Effector memory CD4-positive, alpha-beta T cell (primary cell): ENCODE measurements around the gene TTLL11.

ENCODE experiments used
- DNase-seq, 3 donors: peaks; one replicate each; pipeline ENCODE4 v3.0.0-alpha.2; 2020
- H3K27ac ChIP-seq: 2 replicates; pipeline ENCODE4 v1.7.0; 2013; ENCODE audit warnings: mild to moderate bottlenecking, low read length, moderate library complexity; ENCODE audit not compliant: insufficient read depth, poor library complexity, severe bottlenecking
- H3K27me3 ChIP-seq: replicated peaks from 2 replicates; pipeline ENCODE4 v1.7.0; 2013; ENCODE audit warnings: mild to moderate bottlenecking, low read length; ENCODE audit not compliant: insufficient read depth, control insufficient read depth, poor library complexity, severe bottlenecking
- H3K36me3 ChIP-seq: 2 replicates; pipeline ENCODE4 v1.7.0; 2013; ENCODE audit warnings: mild to moderate bottlenecking, low read length, moderate library complexity; ENCODE audit not compliant: control insufficient read depth, insufficient read depth
- H3K4me1 ChIP-seq: 2 replicates; pipeline ENCODE4 v1.7.0; 2013; ENCODE audit warnings: low read length, mild to moderate bottlenecking; ENCODE audit not compliant: control insufficient read depth, insufficient read depth, poor library complexity, severe bottlenecking
- H3K4me3 ChIP-seq: 2 replicates; pipeline ENCODE4 v1.7.0; 2013; ENCODE audit warnings: low read length, low read depth, mild to moderate bottlenecking; ENCODE audit not compliant: insufficient read depth, poor library complexity, severe bottlenecking
- H3K9me3 ChIP-seq: 2 replicates; pipeline ENCODE4 v1.7.0; 2013; ENCODE audit warnings: mild to moderate bottlenecking, low read length, moderate library complexity; ENCODE audit not compliant: control insufficient read depth

TTLL11 gene

GRCh38 chr9:122107291-122107805 lies 14.2 kb upstream of the TTLL11 start:
- H3K9me3 ChIP-seq: no peaks in the 10 kb centered on the region
- no peak overlapping the region for H3K27ac ChIP-seq
- no peaks in the 10 kb centered on the region for H3K27me3 ChIP-seq
- no peak for DNase-seq
- no peaks in the 10 kb centered on the region for H3K36me3 ChIP-seq
- no peak overlapping the region for H3K4me3 ChIP-seq
- H3K4me1 ChIP-seq: no peaks in the 10 kb centered on the region

DNA sequence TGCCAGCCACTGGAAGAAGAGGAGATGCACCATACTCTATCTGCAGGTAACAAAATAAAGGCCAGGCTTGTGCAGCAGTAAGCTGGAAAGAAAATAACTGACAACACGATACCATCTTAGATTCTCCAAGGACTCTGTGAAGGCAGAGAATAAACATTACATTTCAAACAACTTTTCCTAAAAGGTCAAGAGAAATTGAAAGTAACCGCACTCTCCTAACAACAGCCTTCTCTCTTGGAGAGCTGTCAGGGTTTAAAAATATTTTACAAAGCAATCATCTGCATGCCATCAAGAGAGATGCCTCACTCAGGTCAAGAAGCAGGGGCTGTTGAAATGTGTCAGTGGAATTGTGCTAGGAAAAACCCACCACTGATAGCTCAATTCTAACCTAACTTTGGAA lies 13.5 kb upstream of the TTLL11 start:
- H3K9me3 ChIP-seq: no peaks in the 10 kb centered on the region
- no peak overlapping the region for H3K27ac ChIP-seq
- H3K4me3 ChIP-seq: no peak overlapping the region
- no peaks in the 10 kb centered on the region for H3K27me3 ChIP-seq
- no peak for DNase-seq
- no peaks in the 10 kb centered on the region for H3K4me1 ChIP-seq
- H3K36me3 ChIP-seq: no peaks in the 10 kb centered on the region

DNA sequence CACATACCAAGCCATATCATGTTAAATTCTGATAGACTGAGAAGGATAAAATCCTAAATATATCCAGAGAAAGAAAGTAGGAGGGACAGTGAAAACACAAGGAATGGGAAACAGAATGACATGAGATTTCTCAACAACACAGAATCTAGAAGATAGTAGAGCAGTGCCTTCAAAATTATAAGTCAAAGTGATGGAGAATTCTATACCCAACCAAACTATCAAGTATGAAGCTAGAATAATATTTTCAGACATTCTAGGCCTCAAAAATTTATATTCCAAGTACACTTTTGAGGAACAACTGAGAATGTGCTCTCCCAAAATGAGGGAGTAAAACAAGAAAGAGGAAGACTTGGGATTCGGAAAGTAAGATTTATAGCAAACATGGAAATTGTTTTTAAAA lies 10.9 kb upstream of the TTLL11 start:
- Histone ChIP-seq H3K4me1 (no peaks in the 10 kb centered on the region), H3K27me3 (no peaks in the 10 kb centered on the region), H3K36me3 (no peaks in the 10 kb centered on the region), H3K27ac (no peak overlapping the region), H3K9me3 (no peaks in the 10 kb centered on the region), H3K4me3 (no peak overlapping the region)
- no peak for DNase-seq

DNA sequence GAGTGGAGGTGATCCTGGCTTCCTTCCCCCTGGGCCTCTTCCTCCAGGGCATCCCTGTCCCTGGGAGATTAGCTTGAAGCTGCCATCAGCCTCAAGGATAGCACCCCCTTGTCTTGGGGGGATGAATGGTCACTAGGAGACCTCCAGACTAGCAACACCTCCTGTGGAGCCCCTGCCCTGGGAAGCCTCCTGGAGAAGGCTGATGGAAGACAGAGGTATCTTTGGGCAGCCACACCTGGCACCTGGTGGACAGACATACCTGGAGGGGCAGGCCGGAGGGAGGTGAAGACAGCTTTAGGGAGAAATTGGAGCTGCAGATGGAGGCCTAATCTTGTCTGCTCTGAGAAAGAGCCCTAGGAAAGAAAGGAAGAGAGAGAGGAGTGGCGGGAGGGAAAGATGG lies 9.0 kb upstream of the TTLL11 start:
- H3K27me3 ChIP-seq: no peaks in the 10 kb centered on the region
- no peaks in the 10 kb centered on the region for H3K4me1 ChIP-seq
- no peak for DNase-seq
- no peaks in the 10 kb centered on the region for H3K9me3 ChIP-seq
- H3K36me3 ChIP-seq: no peaks in the 10 kb centered on the region
- no peak overlapping the region for H3K27ac ChIP-seq
- no peak overlapping the region for H3K4me3 ChIP-seq

DNA sequence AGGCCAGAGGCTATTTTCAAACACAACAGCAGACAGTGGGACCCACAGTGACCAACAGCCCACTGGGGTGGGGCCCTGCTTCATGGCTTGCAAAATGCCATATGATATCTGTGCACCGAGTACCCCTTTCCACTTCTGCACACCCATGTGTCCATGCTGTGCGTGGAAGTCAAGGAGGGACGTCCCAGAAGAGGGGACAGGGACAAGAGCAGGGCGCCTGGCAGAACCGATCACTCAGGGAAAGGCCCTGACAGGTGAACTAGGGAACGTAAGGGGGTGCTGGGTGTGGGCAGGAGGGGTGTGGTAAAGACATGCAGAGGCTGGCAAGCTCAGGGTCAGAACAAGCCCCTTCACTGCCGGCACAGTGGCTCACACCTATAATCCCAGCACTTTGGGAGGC lies 7.6 kb upstream of the TTLL11 start:
- H3K9me3 ChIP-seq: no peaks in the 10 kb centered on the region
- DNase-seq: no peak
- no peaks in the 10 kb centered on the region for H3K4me1 ChIP-seq
- H3K27me3 ChIP-seq: no peaks in the 10 kb centered on the region
- no peaks in the 10 kb centered on the region for H3K36me3 ChIP-seq
- H3K27ac ChIP-seq: no peak overlapping the region
- no peak overlapping the region for H3K4me3 ChIP-seq

DNA sequence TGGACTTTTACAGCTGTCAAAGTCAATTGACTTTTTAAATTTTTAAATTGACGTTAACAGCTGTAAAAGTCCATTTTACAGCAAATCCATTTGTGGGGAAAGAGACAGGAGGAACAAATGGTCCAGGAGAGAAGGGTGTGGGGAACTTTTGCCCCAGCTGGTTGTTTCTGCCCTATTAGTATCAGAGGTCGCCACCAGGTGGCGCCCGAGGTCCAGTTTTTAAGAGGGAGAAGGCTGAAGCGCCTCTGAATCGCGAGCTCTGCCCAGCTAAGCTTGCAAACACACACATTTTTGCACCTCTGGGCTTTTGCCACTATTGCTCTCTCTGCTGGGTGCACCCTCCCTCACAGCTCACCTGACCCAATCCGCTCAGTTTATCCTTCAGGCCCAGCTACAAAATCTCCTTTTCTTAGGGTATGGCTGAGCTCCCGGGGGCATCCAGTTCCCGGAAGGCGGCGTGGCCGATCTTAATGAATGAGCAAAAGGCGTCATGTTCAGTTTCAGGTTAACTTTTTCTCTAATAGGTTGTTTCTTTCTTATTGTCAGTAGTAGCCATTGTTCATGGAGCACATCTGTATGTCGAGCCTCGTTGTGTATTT lies 6.3 kb upstream of the TTLL11 start:
- H3K4me3 ChIP-seq: no peak overlapping the region
- no peaks in the 10 kb centered on the region for H3K36me3 ChIP-seq
- no peaks in the 10 kb centered on the region for H3K27me3 ChIP-seq
- H3K27ac ChIP-seq: no peak overlapping the region
- H3K4me1 ChIP-seq: no peaks in the 10 kb centered on the region
- DNase-seq: peak; percentile 56 to 73 (median 64)
- no peaks in the 10 kb centered on the region for H3K9me3 ChIP-seq

DNA sequence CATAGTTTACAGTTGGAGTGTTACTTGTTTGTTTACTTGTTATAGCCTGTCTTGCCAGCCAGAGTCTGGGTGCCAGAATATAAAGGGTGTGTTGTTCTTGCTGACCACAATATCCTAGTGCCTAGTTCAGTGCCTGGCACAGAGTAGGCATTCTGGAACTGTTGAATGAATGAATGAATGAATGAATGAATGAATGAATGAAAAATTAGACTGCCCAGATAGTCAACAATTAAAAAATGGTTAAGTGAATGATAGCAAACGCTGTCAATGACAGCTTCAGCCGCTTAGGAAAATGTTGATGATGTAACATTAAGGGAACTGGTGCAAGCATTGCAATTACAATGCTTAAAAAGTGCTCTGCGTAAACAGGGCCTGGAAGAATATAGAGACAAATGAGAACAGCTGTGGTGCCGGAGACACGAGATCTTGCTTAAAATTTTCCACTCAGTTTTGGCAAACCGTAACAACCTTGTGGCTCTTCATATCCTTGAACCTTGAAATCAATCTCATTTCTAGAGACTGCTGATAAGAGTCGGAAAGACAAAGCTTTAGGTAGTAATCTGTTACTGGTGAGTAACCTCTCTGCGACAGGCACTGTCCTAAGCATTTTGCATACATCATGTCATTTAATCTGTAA lies 4.7 kb upstream of the TTLL11 start:
- no peak overlapping the region for H3K4me3 ChIP-seq
- H3K36me3 ChIP-seq: no peaks in the 10 kb centered on the region
- H3K27me3 ChIP-seq: no peaks in the 10 kb centered on the region
- peaks cover 3% of the 10 kb centered on the region for H3K4me1 ChIP-seq
- no peak overlapping the region for H3K27ac ChIP-seq
- no peaks in the 10 kb centered on the region for H3K9me3 ChIP-seq
- DNase-seq: no peak

GRCh38 chr9:122096620-122097415 lies 3.7 kb upstream of the TTLL11 start:
- no peak overlapping the region for H3K27ac ChIP-seq
- H3K9me3 ChIP-seq: no peaks in the 10 kb centered on the region
- H3K27me3 ChIP-seq: no peaks in the 10 kb centered on the region
- no peak for DNase-seq
- no peak overlapping the region for H3K4me3 ChIP-seq
- H3K4me1 ChIP-seq: peaks cover 12% of the 10 kb centered on the region
- H3K36me3 ChIP-seq: no peaks in the 10 kb centered on the region

- H3K4me3 ChIP-seq: no peak overlapping the region
- no peak overlapping the region for H3K27ac ChIP-seq
- H3K9me3 ChIP-seq: no peaks in the 10 kb centered on the region
- H3K27me3 ChIP-seq: no peaks in the 10 kb centered on the region
- no peak for DNase-seq
- H3K36me3 ChIP-seq: no peaks in the 10 kb centered on the region
- H3K4me1 ChIP-seq: peaks cover 16% of the 10 kb centered on the region
Measured at GRCh38 chr9:122095010-122095767, 2.1 kb upstream of the TTLL11 start.
